Endothelial cell of umbilical vein (primary cell): Measurements from ENCODE around the gene QTRT2. TPM values are rescaled to one million over a fixed set of nuclear protein-coding genes. Genes with fewer than 3 reads are reported as not detected.

Experiments
- BruUV-seq: library from RNA; stranded (reverse); fragments of 400-500 nt; replicated peaks from 2 replicates; lab custom pipeline; 2021; lab: Mats Ljungman, UMichigan
- CTCF ChIA-PET: fragments of 300-600, 350-600 bp; sonication (Branson Sonifier 250); formaldehyde crosslinking; loops from one replicate; lab custom pipeline; 2021; ENCODE audit warnings: antibody characterized with exemption, inconsistent platforms; lab: Charles Lee
- POLR2A ChIA-PET: fragments of 300-600, 350-600 bp; sonication (Branson Sonifier 250); formaldehyde crosslinking; loops from one replicate; lab custom pipeline; 2021; ENCODE audit warnings: antibody characterized with exemption, inconsistent platforms; lab: Charles Lee
- DNase-seq: peaks from one replicate; pipeline ENCODE4 v3.0.0-alpha.2; 2011; ENCODE audit warnings: low read depth, low spot score
- FAIRE-seq: peaks from 2 replicates; lab custom pipeline; 2011; peaks lifted over from hg19 to GRCh38; lab: Jason Lieb, UNC
- H2AFZ ChIP-seq: 2 replicates; pipeline ENCODE4 v1.6.0; 2012; ENCODE audit warnings: low read depth, low read length, control low read depth, inconsistent platforms
- H3K27ac ChIP-seq: 2 replicates; pipeline ENCODE4 v1.5.1; 2011; ENCODE audit warnings: low read depth, mild to moderate bottlenecking, control low read depth, low read length, moderate library complexity; ENCODE audit not compliant: insufficient read depth
- H3K27me3 ChIP-seq, 2 experiments: 2 replicates each; pipeline versions ENCODE4 v1.6.0 to v1.6.1; 2011; ENCODE audit warnings: low read length in 2 of 2, mixed read lengths in 1 of 2; ENCODE audit not compliant: control insufficient read depth in 2 of 2, insufficient read depth in 2 of 2
- H3K36me3 ChIP-seq, 2 experiments: 2 replicates in 1 of 2; 3 replicates in 1 of 2; pipeline ENCODE4 v1.5.1; 2011; ENCODE audit warnings: low read length in 2 of 2, mild to moderate bottlenecking in 1 of 2, moderate library complexity in 1 of 2; ENCODE audit not compliant: control insufficient read depth in 2 of 2, insufficient read depth in 2 of 2; ENCODE audit errors: extremely low read depth in 1 of 2
- H3K4me1 ChIP-seq: 3 replicates; pipeline ENCODE4 v1.5.1; 2011; ENCODE audit warnings: mild to moderate bottlenecking, low read length; ENCODE audit not compliant: control insufficient read depth, insufficient read depth; ENCODE audit errors: extremely low read depth
- H3K4me2 ChIP-seq: 2 replicates; pipeline ENCODE4 v1.6.1; 2011; ENCODE audit warnings: low read length, control low read depth, mixed read lengths; ENCODE audit not compliant: insufficient read depth
- H3K4me3 ChIP-seq, 3 experiments: fragments of 200-600 bp in 1 of 3; sonication (generic), shearing (Covaris generic) in 1 of 3; replicated peaks in 1 of 3; 2 replicates each; pipeline ENCODE4 v1.5.1; 2011 to 2016; ENCODE audit warnings: control low read depth in 3 of 3, low read length in 3 of 3, mild to moderate bottlenecking in 2 of 3, inconsistent platforms in 1 of 3, low read depth in 1 of 3, moderate library complexity in 1 of 3; ENCODE audit not compliant: insufficient read depth in 1 of 3
- H3K79me2 ChIP-seq: 2 replicates; pipeline ENCODE4 v1.6.0; 2012; ENCODE audit warnings: low read length, inconsistent platforms; ENCODE audit not compliant: control insufficient read depth, insufficient read depth
- H3K9ac ChIP-seq: replicated peaks from 2 replicates; pipeline ENCODE3; 2011; ENCODE audit warnings: low read length, control low read depth; ENCODE audit not compliant: insufficient read depth; ENCODE audit errors: extremely low read depth
- H3K9me1 ChIP-seq: replicated peaks from 3 replicates; pipeline ENCODE4 v1.6.0; 2011; ENCODE audit warnings: mild to moderate bottlenecking, low read length; ENCODE audit not compliant: control insufficient read depth, insufficient read depth; ENCODE audit errors: extremely low read depth
- H3K9me3 ChIP-seq: replicated peaks from 2 replicates; pipeline ENCODE4 v1.5.1; 2012; ENCODE audit warnings: low read length, inconsistent platforms; ENCODE audit not compliant: control insufficient read depth, insufficient read depth
- H4K20me1 ChIP-seq: replicated peaks from 2 replicates; pipeline ENCODE3; 2011; ENCODE audit warnings: mild to moderate bottlenecking, low read length; ENCODE audit not compliant: control insufficient read depth, insufficient read depth; ENCODE audit errors: extremely low read depth
- EZH2 ChIP-seq: IDR thresholded peaks from 2 replicates; pipeline ENCODE4 v1.6.1; 2012; ENCODE audit warnings: borderline replicate concordance, low read depth, mild to moderate bottlenecking, moderate library complexity, low read length, inconsistent platforms; ENCODE audit not compliant: severe bottlenecking
- FOS ChIP-seq: IDR thresholded peaks from 2 replicates; pipeline ENCODE4 v1.6.1; 2011; ENCODE audit warnings: mild to moderate bottlenecking, low read length, moderate library complexity, borderline replicate concordance; ENCODE audit not compliant: insufficient read depth
- GATA2 ChIP-seq: IDR thresholded peaks from 2 replicates; pipeline ENCODE4 v1.7.0; 2011; ENCODE audit warnings: low read depth, mild to moderate bottlenecking, moderate library complexity, mixed read lengths, low read length; ENCODE audit not compliant: insufficient read length, insufficient read depth
- JUN ChIP-seq: IDR thresholded peaks from 2 replicates; pipeline ENCODE4 v1.6.1; 2011; ENCODE audit warnings: borderline replicate concordance, low read depth; ENCODE audit not compliant: insufficient read length, insufficient read depth
- MYC ChIP-seq: IDR thresholded peaks from one replicate; pipeline ENCODE4 v1.6.1; 2011; ENCODE audit warnings: mild to moderate bottlenecking, low read depth, low read length
- POLR2A ChIP-seq: IDR thresholded peaks from 2 replicates; pipeline ENCODE4 v1.6.1; 2012; ENCODE audit warnings: low read depth, mild to moderate bottlenecking, control low read depth, low read length
- POLR2AphosphoS5 ChIP-seq: IDR thresholded peaks from 2 replicates; pipeline ENCODE4 v1.6.1; 2012; ENCODE audit warnings: low read depth, mild to moderate bottlenecking, control low read depth, low read length, moderate library complexity; ENCODE audit not compliant: insufficient read depth
- dilution Hi-C: fragments of 300-500 bp; cut with MboI; formaldehyde crosslinking; loops from one replicate; pipeline ENCODE4 v1.15.0; 2019; ENCODE audit warnings: low sequenced_read_pairs; ENCODE audit not compliant: extremely low pct_ligation_motif_present
- intact Hi-C: fragments of 100-400 bp; cut with micrococcal nuclease; formaldehyde crosslinking; loops from one replicate; pipeline ENCODE4 v1.10.0; 2022
- polyA plus RNA-seq, 4 experiments: library from polyadenylated mRNA; depleted of rRNA in 3 of 4; stranded (reverse) in 3 of 4; unstranded in 1 of 4; fragments of >200 nt; gene quantifications; 2 replicates each; pipeline versions ENCODE4 v1.2.1 to v1.2.3, GENCODE V29; 2011 to 2012; ENCODE audit warnings: missing spikeins in 1 of 4
- total RNA-seq: library from RNA; stranded (reverse); gene quantifications from 2 replicates; pipeline ENCODE4 v1.2.3, GENCODE V29; 2021
- TF ChIP-seq, protein P1 (sequence below), 2 donors: IDR thresholded peaks; 1 replicate in 1 of 2; 2 replicates in 1 of 2; pipeline ENCODE4 v1.5.1; 2011; ENCODE audit warnings: low read length in 2 of 2, mild to moderate bottlenecking in 2 of 2, moderate library complexity in 2 of 2, control low read depth in 1 of 2, inconsistent platforms in 1 of 2, low read depth in 1 of 2; ENCODE audit not compliant: insufficient read depth in 1 of 2; ENCODE audit errors: extremely low read depth in 1 of 2
- TF ChIP-seq, protein P2 (sequence below): IDR thresholded peaks from 2 replicates; pipeline ENCODE4 v1.6.1; 2011; ENCODE audit not compliant: insufficient read depth, insufficient read length

Gene QTRT2
- total and polyA plus RNA-seq, 2 donors (not counting 3 experiments of a cell fraction or from before 2014, with no cell fraction given), result 11.0 to 42.8 TPM

DNA sequence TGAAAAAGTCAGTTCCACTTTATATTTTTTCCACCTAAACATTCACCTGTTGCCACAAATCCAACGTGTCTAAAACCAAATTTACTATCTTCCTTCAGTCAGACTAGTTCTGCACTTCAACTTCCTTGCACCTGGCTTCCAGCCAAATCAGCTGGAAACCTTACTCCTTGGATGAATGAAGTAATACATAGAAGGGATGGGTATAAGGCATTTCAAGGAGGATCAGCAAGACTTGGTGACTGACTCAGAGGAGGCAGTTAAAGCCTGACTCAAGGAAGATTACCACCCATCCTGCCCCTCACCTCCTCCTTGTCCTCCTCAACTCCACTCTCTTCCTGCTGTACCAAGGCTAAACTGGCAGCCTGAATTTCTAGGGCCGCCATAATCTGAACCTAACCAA is 37.1 kb downstream of the QTRT2 start:
- peak overlapping the region; percentile 93 for H3K4me2 ChIP-seq
- ChIA-PET CTCF (interaction anchor here (0.6 to 2.2 kb wide), 5 partner anchors 19 to 248 kb away, joined by 3 to 15 read pairs (median 6); no protein-coding TSS in a partner anchor), POLR2A (interaction anchor here (1.1 kb wide), 1 partner anchor 9 kb away, joined by 4 read pairs; no protein-coding TSS in a partner anchor)
- no TSS peak for BruUV-seq
- no peaks in the 10 kb centered on the region for H3K36me3 ChIP-seq
- no peaks in the 10 kb centered on the region for H3K9me3 ChIP-seq
- intact Hi-C loops (loop anchor here (2.0 kb wide), 1 partner anchor 37 kb away; the partner anchor contains the start of genes CCDC191 and QTRT2), dilution Hi-C loops (no loop called here)
- peaks cover 26% of the 10 kb centered on the region for H3K4me1 ChIP-seq
- FAIRE-seq (peak; percentile 67), DNase-seq (peak; percentile 65)
- H3K27me3 ChIP-seq, result no peaks in the 10 kb centered on the region
- no peaks in the 10 kb centered on the region for H3K79me2 ChIP-seq
- H4K20me1 ChIP-seq, result no peaks in the 10 kb centered on the region
- TF ChIP-seq, protein P1, sequence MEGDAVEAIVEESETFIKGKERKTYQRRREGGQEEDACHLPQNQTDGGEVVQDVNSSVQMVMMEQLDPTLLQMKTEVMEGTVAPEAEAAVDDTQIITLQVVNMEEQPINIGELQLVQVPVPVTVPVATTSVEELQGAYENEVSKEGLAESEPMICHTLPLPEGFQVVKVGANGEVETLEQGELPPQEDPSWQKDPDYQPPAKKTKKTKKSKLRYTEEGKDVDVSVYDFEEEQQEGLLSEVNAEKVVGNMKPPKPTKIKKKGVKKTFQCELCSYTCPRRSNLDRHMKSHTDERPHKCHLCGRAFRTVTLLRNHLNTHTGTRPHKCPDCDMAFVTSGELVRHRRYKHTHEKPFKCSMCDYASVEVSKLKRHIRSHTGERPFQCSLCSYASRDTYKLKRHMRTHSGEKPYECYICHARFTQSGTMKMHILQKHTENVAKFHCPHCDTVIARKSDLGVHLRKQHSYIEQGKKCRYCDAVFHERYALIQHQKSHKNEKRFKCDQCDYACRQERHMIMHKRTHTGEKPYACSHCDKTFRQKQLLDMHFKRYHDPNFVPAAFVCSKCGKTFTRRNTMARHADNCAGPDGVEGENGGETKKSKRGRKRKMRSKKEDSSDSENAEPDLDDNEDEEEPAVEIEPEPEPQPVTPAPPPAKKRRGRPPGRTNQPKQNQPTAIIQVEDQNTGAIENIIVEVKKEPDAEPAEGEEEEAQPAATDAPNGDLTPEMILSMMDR (IDR thresholded peaks at IDR 0.05; ENCODE audit: extremely low read depth in 1 of 2, insufficient read depth in 1 of 2, low read depth in 1 of 2, low read length in 2 of 2), result no peak
- peak; percentile 37 for TF ChIP-seq FOS
- TF ChIP-seq, protein P2, sequence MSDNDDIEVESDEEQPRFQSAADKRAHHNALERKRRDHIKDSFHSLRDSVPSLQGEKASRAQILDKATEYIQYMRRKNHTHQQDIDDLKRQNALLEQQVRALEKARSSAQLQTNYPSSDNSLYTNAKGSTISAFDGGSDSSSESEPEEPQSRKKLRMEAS, result no peak
- no peak for TF ChIP-seq EZH2
- no peak overlapping the region for H3K4me3 ChIP-seq
- no peak overlapping the region for H3K9ac ChIP-seq
- peak overlapping the region; percentile 86 for H3K27ac ChIP-seq
- no peak overlapping the region for H2AFZ ChIP-seq
- no peaks in the 10 kb centered on the region for H3K9me1 ChIP-seq

DNA sequence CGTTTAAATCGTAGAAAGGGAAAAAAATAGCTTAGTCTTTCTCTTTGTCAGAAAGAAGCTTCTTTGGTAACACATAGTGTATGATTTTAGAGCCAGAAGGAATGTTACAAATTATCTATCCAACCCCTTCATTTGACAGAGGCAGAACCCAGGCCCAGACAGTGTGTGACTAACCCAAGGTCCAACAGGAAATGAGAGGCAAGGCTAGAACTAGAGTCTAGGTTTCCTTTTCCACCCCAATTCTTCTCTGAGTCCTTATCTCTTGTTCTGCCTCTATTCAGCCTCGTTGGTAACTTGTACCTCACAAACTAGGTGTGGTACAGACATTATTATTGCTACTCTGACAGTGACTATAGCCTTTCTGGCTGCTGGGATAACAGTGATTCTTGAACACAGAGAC is 39.3 kb downstream of the QTRT2 start:
- H4K20me1 ChIP-seq, result no peaks in the 10 kb centered on the region
- no peaks in the 10 kb centered on the region for H3K36me3 ChIP-seq
- FAIRE-seq, result peak; percentile 49
- no peak overlapping the region for H3K9ac ChIP-seq
- TF ChIP-seq, protein P2, result no peak
- TF ChIP-seq EZH2 (no peak), POLR2AphosphoS5 (no peak), MYC (no peak), FOS (no peak), POLR2A (no peak), GATA2 (no peak), JUN (no peak)
- TF ChIP-seq, protein P1 (IDR thresholded peaks at IDR 0.05; ENCODE audit: extremely low read depth in 1 of 2, insufficient read depth in 1 of 2, low read depth in 1 of 2, low read length in 2 of 2), result no peak
- no peak for DNase-seq
- dilution Hi-C loops, result no loop called here
- H3K27me3 ChIP-seq, result no peaks in the 10 kb centered on the region
- POLR2A ChIA-PET, result no interaction called here
- H3K4me1 ChIP-seq, result peaks cover 26% of the 10 kb centered on the region
- intact Hi-C loops, result no loop called here
- H3K4me2 ChIP-seq, result no peak overlapping the region
- H3K4me3 ChIP-seq, result no peak overlapping the region
- H3K27ac ChIP-seq, result no peak overlapping the region
- no peaks in the 10 kb centered on the region for H3K9me1 ChIP-seq
- CTCF ChIA-PET, result no interaction called here
- no TSS peak for BruUV-seq
- H3K9me3 ChIP-seq, result no peaks in the 10 kb centered on the region
- no peaks in the 10 kb centered on the region for H3K79me2 ChIP-seq
- peak overlapping the region; percentile 4 for H2AFZ ChIP-seq
